ENCODE measurements around the gene MORC1.
"Not testable (repeated sequence)": the region's sequence is repeated elsewhere in the genome, so short reads cannot be mapped to it uniquely, and the experiment has no call there.

The MORC1 gene

DNA sequence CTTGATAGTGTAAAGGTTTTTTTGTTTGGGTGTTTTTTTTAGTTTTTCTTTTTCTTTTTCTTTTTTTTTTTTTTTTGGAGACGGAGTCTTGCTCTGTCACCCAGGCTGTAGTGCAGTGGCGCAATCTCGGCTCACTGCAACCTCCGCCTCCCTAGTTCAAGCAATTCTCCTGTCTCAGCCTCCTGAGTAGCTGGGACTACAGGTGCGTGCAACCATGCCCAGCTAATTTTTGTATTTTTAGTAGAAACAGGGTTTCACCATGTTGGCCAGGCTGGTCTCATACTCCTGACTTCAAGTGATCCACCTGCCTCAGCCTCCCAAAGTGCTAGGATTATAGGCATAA, 15.5 kb upstream of the MORC1 start:
- not testable (repeated sequence) for H3K4me1 ChIP-seq (ENCODE audit: control insufficient read depth, insufficient read depth, low read depth, low read length)

DNA sequence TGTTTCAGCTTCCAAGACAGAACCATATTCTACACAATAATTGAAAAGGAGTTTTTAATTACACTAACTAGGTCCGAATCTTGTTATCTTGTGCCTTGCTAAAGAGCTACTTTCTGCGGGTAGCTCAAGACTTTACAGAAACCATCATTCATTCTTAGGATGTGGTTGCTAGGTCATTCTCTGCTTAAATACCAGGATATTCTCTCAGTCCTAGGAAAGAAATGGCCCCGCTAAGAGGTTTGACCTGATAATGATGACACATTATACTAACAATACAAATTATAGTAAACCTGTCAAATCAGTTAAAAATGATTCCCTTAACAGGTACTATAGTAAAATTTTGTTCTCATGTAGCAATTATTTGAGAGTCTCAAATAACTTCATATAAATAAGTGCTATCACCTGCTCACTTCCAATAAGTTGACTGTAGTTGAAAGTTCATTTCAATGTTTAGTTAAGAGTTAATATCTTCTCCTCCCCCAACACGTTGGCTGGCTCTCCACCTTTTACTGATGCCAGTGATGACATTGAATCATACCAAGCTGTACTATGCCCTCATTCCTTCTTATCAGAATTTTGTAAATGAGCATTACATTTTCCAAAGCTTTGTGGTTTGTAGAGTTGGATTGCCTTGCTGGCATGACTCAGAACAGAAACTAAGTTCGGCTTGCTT, 15.0 kb upstream of the MORC1 start:
- Histone ChIP-seq H2AFZ (ENCODE audit: low read depth, low read length) (no peak overlapping the region), H2AK5ac (ENCODE audit: low read length, severe bottlenecking) (no peak overlapping the region), H3K4me1 (ENCODE audit: control insufficient read depth, insufficient read depth, low read depth, low read length) (no peaks in the 10 kb centered on the region), H3K27me3 (ENCODE audit: control insufficient read depth in 1 of 2, insufficient read depth in 1 of 2, low read length in 2 of 2) (no peaks in the 10 kb centered on the region), H3K4ac (ENCODE audit: low read depth in 1 of 2, low read length in 2 of 2) (no peak overlapping the region), H2BK12ac (ENCODE audit: low read length in 2 of 2) (no peak overlapping the region), H3K23ac (ENCODE audit: low read length in 2 of 2) (no peak overlapping the region), H3K9me3 (ENCODE audit: control insufficient read depth, low read length) (peaks cover 2% of the 10 kb centered on the region), H3K9ac (ENCODE audit: low read length) (no peak overlapping the region), H3K18ac (ENCODE audit: low read depth in 1 of 2, low read length in 2 of 2) (no peak overlapping the region), H2BK5ac (ENCODE audit: low read depth, low read length, poor library complexity, severe bottlenecking) (no peak overlapping the region), H3K4me3 (ENCODE audit: insufficient read depth in 1 of 2, low read depth in 1 of 2, low read length in 2 of 2) (no peak overlapping the region), H3K79me1 (replicated peaks; ENCODE audit: low read length, poor library complexity, severe bottlenecking) (no peaks in the 10 kb centered on the region), H2BK120ac (ENCODE audit: low read depth, low read length) (no peak overlapping the region), H4K8ac (ENCODE audit: low read length) (no peak overlapping the region), H3K4me2 (ENCODE audit: low read length, poor library complexity, severe bottlenecking) (no peak overlapping the region), H2BK15ac (ENCODE audit: low read depth, poor library complexity, severe bottlenecking) (no peak overlapping the region), H3K36me3 (ENCODE audit: control insufficient read depth in 1 of 2, insufficient read depth in 2 of 2, low read depth in 1 of 2, low read length in 2 of 2) (no peaks in the 10 kb centered on the region), H3K27ac (ENCODE audit: low read length, poor library complexity, severe bottlenecking) (no peak overlapping the region), H3K14ac (ENCODE audit: low read length in 2 of 2) (no peak overlapping the region), H4K91ac (ENCODE audit: low read length) (no peak overlapping the region)
- WGBS = 94% methylated on average over 2 of the region's 5 CpGs
- DNase-seq = peak; percentile 38

More for the DNA sequence above, 15.5 kb upstream of the MORC1 start:
- not testable (repeated sequence) for H3K18ac ChIP-seq (ENCODE audit: low read depth in 1 of 2, low read length in 2 of 2); H2AFZ ChIP-seq (ENCODE audit: low read depth, low read length); H2BK15ac ChIP-seq (ENCODE audit: low read depth, poor library complexity, severe bottlenecking); H3K14ac ChIP-seq (ENCODE audit: low read length in 2 of 2); H3K27me3 ChIP-seq (ENCODE audit: control insufficient read depth in 1 of 2, insufficient read depth in 1 of 2, low read length in 2 of 2); H3K4me3 ChIP-seq (ENCODE audit: insufficient read depth in 1 of 2, low read depth in 1 of 2, low read length in 2 of 2); H3K27ac ChIP-seq (ENCODE audit: low read length, poor library complexity, severe bottlenecking); H2BK120ac ChIP-seq (ENCODE audit: low read depth, low read length); H3K23ac ChIP-seq (ENCODE audit: low read length in 2 of 2); H3K79me1 ChIP-seq (replicated peaks; ENCODE audit: low read length, poor library complexity, severe bottlenecking); H4K91ac ChIP-seq (ENCODE audit: low read length); H3K36me3 ChIP-seq (ENCODE audit: control insufficient read depth in 1 of 2, insufficient read depth in 2 of 2, low read depth in 1 of 2, low read length in 2 of 2); H3K4ac ChIP-seq (ENCODE audit: low read depth in 1 of 2, low read length in 2 of 2); H2AK5ac ChIP-seq (ENCODE audit: low read length, severe bottlenecking); H2BK12ac ChIP-seq (ENCODE audit: low read length in 2 of 2); H2BK5ac ChIP-seq (ENCODE audit: low read depth, low read length, poor library complexity, severe bottlenecking); H4K8ac ChIP-seq (ENCODE audit: low read length); DNase-seq; H3K9me3 ChIP-seq (ENCODE audit: control insufficient read depth, low read length); H3K4me2 ChIP-seq (ENCODE audit: low read length, poor library complexity, severe bottlenecking); H3K9ac ChIP-seq (ENCODE audit: low read length)
- 93% methylated on average over 3 of the region's 5 CpGs for WGBS

DNA sequence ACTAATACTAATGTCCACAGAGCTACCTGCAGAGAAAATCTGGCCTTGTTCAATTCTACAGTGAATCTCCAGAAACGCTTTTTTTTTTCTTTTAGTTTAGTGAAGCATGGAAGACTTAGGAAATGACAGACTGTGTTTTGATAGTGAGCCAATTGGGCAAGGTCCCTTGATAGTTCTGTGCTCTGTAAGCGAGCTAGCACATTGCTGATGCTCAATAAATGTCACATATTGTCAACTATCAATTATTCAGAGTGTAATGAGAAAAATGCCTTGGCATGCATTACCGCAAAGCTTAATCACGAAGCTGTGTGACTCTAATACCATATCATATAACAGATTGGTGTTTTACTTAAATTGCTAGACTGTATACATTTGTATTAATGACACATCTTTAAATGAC, 13.3 kb upstream of the MORC1 start:
- H4K8ac ChIP-seq (ENCODE audit: low read length) = no peak overlapping the region
- no peak overlapping the region for H3K14ac ChIP-seq (ENCODE audit: low read length in 2 of 2)
- no peak overlapping the region for H2BK12ac ChIP-seq (ENCODE audit: low read length in 2 of 2)
- no peaks in the 10 kb centered on the region for H3K27me3 ChIP-seq (ENCODE audit: control insufficient read depth in 1 of 2, insufficient read depth in 1 of 2, low read length in 2 of 2)
- H2BK15ac ChIP-seq (ENCODE audit: low read depth, poor library complexity, severe bottlenecking) = no peak overlapping the region
- no peak overlapping the region for H3K4me3 ChIP-seq (ENCODE audit: insufficient read depth in 1 of 2, low read depth in 1 of 2, low read length in 2 of 2)
- H3K4me2 ChIP-seq (ENCODE audit: low read length, poor library complexity, severe bottlenecking) = no peak overlapping the region
- no peak overlapping the region for H3K27ac ChIP-seq (ENCODE audit: low read length, poor library complexity, severe bottlenecking)
- H2AK5ac ChIP-seq (ENCODE audit: low read length, severe bottlenecking) = no peak overlapping the region
- no peak overlapping the region for H3K9ac ChIP-seq (ENCODE audit: low read length)
- no peak overlapping the region for H3K4ac ChIP-seq (ENCODE audit: low read depth in 1 of 2, low read length in 2 of 2)
- no peak overlapping the region for H2BK120ac ChIP-seq (ENCODE audit: low read depth, low read length)
- DNase-seq = no peak
- H3K9me3 ChIP-seq (ENCODE audit: control insufficient read depth, low read length) = peaks cover 2% of the 10 kb centered on the region
- H3K79me1 ChIP-seq (replicated peaks; ENCODE audit: low read length, poor library complexity, severe bottlenecking) = no peaks in the 10 kb centered on the region
- H2BK5ac ChIP-seq (ENCODE audit: low read depth, low read length, poor library complexity, severe bottlenecking) = no peak overlapping the region
- H3K23ac ChIP-seq (ENCODE audit: low read length in 2 of 2) = no peak overlapping the region
- H3K18ac ChIP-seq (ENCODE audit: low read depth in 1 of 2, low read length in 2 of 2) = no peak overlapping the region
- H3K36me3 ChIP-seq (ENCODE audit: control insufficient read depth in 1 of 2, insufficient read depth in 2 of 2, low read depth in 1 of 2, low read length in 2 of 2) = no peaks in the 10 kb centered on the region
- H2AFZ ChIP-seq (ENCODE audit: low read depth, low read length) = no peak overlapping the region
- 100% methylated on average over 1 of the region's 4 CpGs for WGBS
- no peaks in the 10 kb centered on the region for H3K4me1 ChIP-seq (ENCODE audit: control insufficient read depth, insufficient read depth, low read depth, low read length)
- H4K91ac ChIP-seq (ENCODE audit: low read length) = no peak overlapping the region

DNA sequence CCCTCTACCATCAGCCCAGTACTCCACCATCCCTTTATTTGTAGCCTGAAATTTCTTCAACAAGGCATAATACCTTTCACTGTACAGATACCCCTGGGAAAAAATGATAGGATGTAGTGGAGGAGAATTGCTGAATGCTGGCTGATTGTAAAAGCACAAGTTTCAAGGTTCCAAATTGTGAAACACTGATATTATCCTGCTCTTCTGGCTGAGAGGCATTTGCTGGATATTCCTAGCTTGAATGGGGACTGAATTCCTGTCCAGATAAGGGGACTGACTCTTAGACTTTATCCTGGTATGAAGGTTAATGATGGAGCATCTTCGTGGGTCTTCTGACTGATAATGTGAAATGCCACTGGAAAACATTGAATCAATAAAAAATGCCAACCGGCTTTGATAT, 9.6 kb upstream of the MORC1 start:
- H3K4me3 ChIP-seq (ENCODE audit: insufficient read depth in 1 of 2, low read depth in 1 of 2, low read length in 2 of 2) = no peak overlapping the region
- WGBS = 50% methylated on average over 2 of the region's 2 CpGs

More for the DNA sequence above, 9.6 kb upstream of the MORC1 start:
- Histone ChIP-seq H2BK15ac (ENCODE audit: low read depth, poor library complexity, severe bottlenecking) (no peak overlapping the region), H3K27ac (ENCODE audit: low read length, poor library complexity, severe bottlenecking) (no peak overlapping the region), H3K23ac (ENCODE audit: low read length in 2 of 2) (no peak overlapping the region), H3K4me1 (ENCODE audit: control insufficient read depth, insufficient read depth, low read depth, low read length) (no peaks in the 10 kb centered on the region), H2BK120ac (ENCODE audit: low read depth, low read length) (no peak overlapping the region), H4K8ac (ENCODE audit: low read length) (no peak overlapping the region), H2AFZ (ENCODE audit: low read depth, low read length) (no peak overlapping the region), H3K18ac (ENCODE audit: low read depth in 1 of 2, low read length in 2 of 2) (no peak overlapping the region), H3K36me3 (ENCODE audit: control insufficient read depth in 1 of 2, insufficient read depth in 2 of 2, low read depth in 1 of 2, low read length in 2 of 2) (no peaks in the 10 kb centered on the region), H3K14ac (ENCODE audit: low read length in 2 of 2) (no peak overlapping the region), H2BK5ac (ENCODE audit: low read depth, low read length, poor library complexity, severe bottlenecking) (no peak overlapping the region), H2AK5ac (ENCODE audit: low read length, severe bottlenecking) (no peak overlapping the region), H3K79me1 (replicated peaks; ENCODE audit: low read length, poor library complexity, severe bottlenecking) (no peaks in the 10 kb centered on the region), H3K9me3 (ENCODE audit: control insufficient read depth, low read length) (peaks cover 2% of the 10 kb centered on the region), H4K91ac (ENCODE audit: low read length) (no peak overlapping the region), H3K27me3 (ENCODE audit: control insufficient read depth in 1 of 2, insufficient read depth in 1 of 2, low read length in 2 of 2) (no peaks in the 10 kb centered on the region), H3K9ac (ENCODE audit: low read length) (no peak overlapping the region), H3K4me2 (ENCODE audit: low read length, poor library complexity, severe bottlenecking) (no peak overlapping the region), H2BK12ac (ENCODE audit: low read length in 2 of 2) (no peak overlapping the region), H3K4ac (ENCODE audit: low read depth in 1 of 2, low read length in 2 of 2) (no peak overlapping the region)
- DNase-seq = no peak
